HG02642 (cell line): Measurements from ENCODE around the gene PPM1H.
"Not testable (repeated sequence)": the region's sequence is repeated elsewhere in the genome, so short reads cannot be mapped to it uniquely, and the experiment has no call there.

ENCODE experiments used
- ATAC-seq: cut with Tn5 transposase; IDR thresholded peaks from one replicate; pipeline ENCODE4 v1.9.1; 2021; ENCODE audit warnings: mild to moderate bottlenecking; ENCODE audit not compliant: unreplicated experiment, poor library complexity

Gene PPM1H

GRCh38 chr12:62934799-62935674, at the start of gene PPM1H:
Gene PPM1H, minus strand, starts transcription at chr12:62935150. Its CDS starts 414 bp downstream, at chr12:62934736.
- ATAC-seq = peak; percentile 81

GRCh38 chr12:62983594-62983993, 48.6 kb upstream of the PPM1H start:
- ATAC-seq = no peak

- ATAC-seq = no peak
These were observed 43.8 kb upstream of the PPM1H start for GRCh38 chr12:62978768-62979167.

GRCh38 chr12:62977883-62978282, 42.9 kb upstream of the PPM1H start:
- no peak for ATAC-seq

GRCh38 chr12:62977418-62977817, 42.5 kb upstream of the PPM1H start:
- ATAC-seq = no peak

- ATAC-seq = no peak
These were observed 41.2 kb upstream of the PPM1H start for GRCh38 chr12:62976110-62976662.

GRCh38 chr12:62971769-62972525, 37.0 kb upstream of the PPM1H start:
- no peak for ATAC-seq

GRCh38 chr12:62969695-62970094, 34.7 kb upstream of the PPM1H start:
- no peak for ATAC-seq

- ATAC-seq = no peak
These were observed 32.8 kb upstream of the PPM1H start for GRCh38 chr12:62967701-62968100.

- ATAC-seq = no peak
These were observed 32.1 kb upstream of the PPM1H start for GRCh38 chr12:62966990-62967506.

- ATAC-seq = not testable (repeated sequence)
These were observed 31.6 kb upstream of the PPM1H start for GRCh38 chr12:62966446-62966989.

- ATAC-seq = not testable (repeated sequence)
These were observed 30.8 kb upstream of the PPM1H start for GRCh38 chr12:62965700-62966099.

- ATAC-seq = not testable (repeated sequence)
These were observed 30.3 kb upstream of the PPM1H start for GRCh38 chr12:62965242-62965641.

- no peak for ATAC-seq
These were observed 28.6 kb upstream of the PPM1H start for GRCh38 chr12:62963486-62964041.

- no peak for ATAC-seq
These were observed 25.4 kb upstream of the PPM1H start for GRCh38 chr12:62960324-62960723.

GRCh38 chr12:62959745-62960144, 24.8 kb upstream of the PPM1H start:
- no peak for ATAC-seq

GRCh38 chr12:62957233-62957953, 22.4 kb upstream of the PPM1H start:
- ATAC-seq = no peak

GRCh38 chr12:62955678-62956077, 20.7 kb upstream of the PPM1H start:
- ATAC-seq = no peak

- no peak for ATAC-seq
These were observed 15.4 kb upstream of the PPM1H start for GRCh38 chr12:62950317-62950716.

GRCh38 chr12:62948123-62948522, 13.2 kb upstream of the PPM1H start:
- ATAC-seq = no peak
